ENCODE measurements around the gene MEF2B. TPM values are rescaled to one million over a fixed set of nuclear protein-coding genes. Genes with fewer than 3 reads are reported as not detected.

Gene MEF2B
- total and polyA plus RNA-seq, 10 of the 15 experiments (the other 5 are each of a cell fraction or from before 2014, with no cell fraction given): 0.09 to 33.0 (median 8.9) TPM

DNA sequence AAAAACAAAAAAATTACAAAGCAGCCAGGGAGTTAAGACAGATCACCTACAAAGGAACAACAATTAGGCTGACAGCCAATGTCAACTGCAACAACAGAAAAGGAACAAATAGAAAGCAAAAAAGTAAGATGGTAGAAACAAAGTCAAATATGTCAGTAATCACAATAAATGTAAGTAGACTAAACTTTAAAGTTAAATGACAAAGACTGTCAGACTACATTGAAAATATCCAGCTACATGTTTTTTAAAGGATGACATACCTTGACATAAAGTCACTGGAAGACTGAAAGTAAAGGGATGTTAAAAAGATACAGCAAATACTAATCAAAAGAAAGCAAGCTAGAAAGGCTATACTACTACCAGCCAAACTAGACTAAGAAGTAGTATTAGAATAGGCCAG, 46.7 kb downstream of the MEF2B start (continued):
- no peak for TF ChIP-seq EZH2 (IDR thresholded peaks at IDR 0.05; ENCODE audit: borderline replicate concordance, control insufficient read depth, low read depth, low read length)

DNA sequence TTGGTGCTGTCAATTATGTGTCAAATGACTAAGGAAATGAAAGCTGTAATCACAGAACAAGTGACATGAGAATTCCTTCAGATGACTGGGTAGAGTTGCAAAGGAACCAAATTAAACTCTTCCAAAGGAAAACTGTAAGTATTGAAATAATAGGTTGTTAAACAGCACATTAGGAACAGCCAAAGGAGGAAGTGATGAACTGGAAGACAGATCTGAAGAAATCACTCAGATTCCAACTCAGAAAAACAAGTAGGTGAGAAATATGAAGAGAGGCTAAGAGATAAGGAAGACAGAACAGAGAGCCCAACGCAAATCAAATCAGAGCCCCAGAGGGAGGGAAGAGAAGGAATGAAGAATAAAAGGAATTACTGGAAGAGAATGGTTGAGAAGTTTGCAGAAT, 47.2 kb downstream of the MEF2B start:
- POLR2A ChIA-PET: interaction anchor here (0.5 kb wide), 1 partner anchor 77 kb away, joined by 4 read pairs; no protein-coding TSS in a partner anchor

More for the DNA sequence above, 47.2 kb downstream of the MEF2B start:
- Histone ChIP-seq H3K27me3 (replicated peaks in 1 of 2; ENCODE audit: control insufficient read depth in 2 of 2, insufficient read depth in 2 of 2, low read length in 1 of 2) (no peaks in the 10 kb centered on the region), H3K4me1 (ENCODE audit: control insufficient read depth, insufficient read depth, low read length) (no peaks in the 10 kb centered on the region), H3K27ac (ENCODE audit: control insufficient read depth, insufficient read depth) (no peak overlapping the region), H2AFZ (ENCODE audit: control insufficient read depth, low read depth, low read length) (no peak overlapping the region), H3K79me2 (ENCODE audit: control insufficient read depth, insufficient read depth, low read length) (no peaks in the 10 kb centered on the region), H3K9me3 (replicated peaks; ENCODE audit: control insufficient read depth, insufficient read depth, low read length) (no peaks in the 10 kb centered on the region), H3K4me2 (ENCODE audit: control insufficient read depth, insufficient read depth) (no peak overlapping the region), H4K20me1 (ENCODE audit: control insufficient read depth, insufficient read depth) (no peaks in the 10 kb centered on the region), H3K36me3 (ENCODE audit: control insufficient read depth in 2 of 2, insufficient read depth in 2 of 2, low read length in 1 of 2) (peaks cover 0 to 2% of the 10 kb centered on the region in 2 experiments; a peak in 1 of 4 replicates), H3K9ac (ENCODE audit: control insufficient read depth, insufficient read depth, low read length) (no peak overlapping the region), H3K4me3 (no peak overlapping the region)
- ATAC-seq (no peak), FAIRE-seq (no peak), DNase-seq (ENCODE audit: low read depth, low spot score) (no peak)
- CTCF ChIA-PET: interaction anchor here (0.6 kb wide), 2 partner anchors 80 to 132 kb away, joined by 3 read pairs; no protein-coding TSS in a partner anchor
- no TSS peak for BruUV-seq (replicated peaks)
- intact Hi-C loops (cut with micrococcal nuclease; ENCODE audit: unreplicated experiment): no loop called here
- RAD21 ChIA-PET (ENCODE audit: unreplicated experiment): no interaction called here
- SMC1A ChIA-PET (ENCODE audit: uncharacterized antibody, unreplicated experiment): no interaction called here
- in situ Hi-C loops (cut with MboI): no loop called here
- 83% methylated on average over 1 of the region's 1 CpG for WGBS (ENCODE audit: insufficient coverage, insufficient replicate concordance, low lambda C conversion rate, missing lambda C conversion rate)
- TF ChIP-seq BMI1 (IDR thresholded peaks at IDR 0.05; ENCODE audit: borderline replicate concordance) (no peak), MEF2A (IDR thresholded peaks at IDR 0.05; ENCODE audit: insufficient read depth, low read depth, low read length) (no peak), NR2C2 (IDR thresholded peaks at IDR 0.05; ENCODE audit: borderline replicate concordance, control insufficient read depth, insufficient read length, low read depth) (no peak), NR2C1 (IDR thresholded peaks at IDR 0.05) (no peak), HDAC6 (IDR thresholded peaks at IDR 0.05; ENCODE audit: unreplicated experiment) (no peak), CHD1 (IDR thresholded peaks at IDR 0.05; ENCODE audit: low read depth, low read length) (no peak), ZSCAN29 (IDR thresholded peaks at IDR 0.05) (no peak), SMARCA5 (IDR thresholded peaks at IDR 0.05) (no peak), WRNIP1 (IDR thresholded peaks at IDR 0.05; ENCODE audit: borderline replicate concordance, low read depth, low read length) (no peak), TAF1 (IDR thresholded peaks at IDR 0.05; ENCODE audit: borderline replicate concordance, low read depth, low read length) (no peak), PBX3 (IDR thresholded peaks at IDR 0.05; ENCODE audit: insufficient replicate concordance, low read depth, low read length) (no peak)
- TF ChIP-seq, protein P1, sequence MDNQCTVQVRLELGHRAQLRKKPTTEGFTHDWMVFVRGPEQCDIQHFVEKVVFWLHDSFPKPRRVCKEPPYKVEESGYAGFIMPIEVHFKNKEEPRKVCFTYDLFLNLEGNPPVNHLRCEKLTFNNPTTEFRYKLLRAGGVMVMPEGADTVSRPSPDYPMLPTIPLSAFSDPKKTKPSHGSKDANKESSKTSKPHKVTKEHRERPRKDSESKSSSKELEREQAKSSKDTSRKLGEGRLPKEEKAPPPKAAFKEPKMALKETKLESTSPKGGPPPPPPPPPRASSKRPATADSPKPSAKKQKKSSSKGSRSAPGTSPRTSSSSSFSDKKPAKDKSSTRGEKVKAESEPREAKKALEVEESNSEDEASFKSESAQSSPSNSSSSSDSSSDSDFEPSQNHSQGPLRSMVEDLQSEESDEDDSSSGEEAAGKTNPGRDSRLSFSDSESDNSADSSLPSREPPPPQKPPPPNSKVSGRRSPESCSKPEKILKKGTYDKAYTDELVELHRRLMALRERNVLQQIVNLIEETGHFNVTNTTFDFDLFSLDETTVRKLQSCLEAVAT (IDR thresholded peaks at IDR 0.05): no peak
- TF ChIP-seq, protein P2, sequence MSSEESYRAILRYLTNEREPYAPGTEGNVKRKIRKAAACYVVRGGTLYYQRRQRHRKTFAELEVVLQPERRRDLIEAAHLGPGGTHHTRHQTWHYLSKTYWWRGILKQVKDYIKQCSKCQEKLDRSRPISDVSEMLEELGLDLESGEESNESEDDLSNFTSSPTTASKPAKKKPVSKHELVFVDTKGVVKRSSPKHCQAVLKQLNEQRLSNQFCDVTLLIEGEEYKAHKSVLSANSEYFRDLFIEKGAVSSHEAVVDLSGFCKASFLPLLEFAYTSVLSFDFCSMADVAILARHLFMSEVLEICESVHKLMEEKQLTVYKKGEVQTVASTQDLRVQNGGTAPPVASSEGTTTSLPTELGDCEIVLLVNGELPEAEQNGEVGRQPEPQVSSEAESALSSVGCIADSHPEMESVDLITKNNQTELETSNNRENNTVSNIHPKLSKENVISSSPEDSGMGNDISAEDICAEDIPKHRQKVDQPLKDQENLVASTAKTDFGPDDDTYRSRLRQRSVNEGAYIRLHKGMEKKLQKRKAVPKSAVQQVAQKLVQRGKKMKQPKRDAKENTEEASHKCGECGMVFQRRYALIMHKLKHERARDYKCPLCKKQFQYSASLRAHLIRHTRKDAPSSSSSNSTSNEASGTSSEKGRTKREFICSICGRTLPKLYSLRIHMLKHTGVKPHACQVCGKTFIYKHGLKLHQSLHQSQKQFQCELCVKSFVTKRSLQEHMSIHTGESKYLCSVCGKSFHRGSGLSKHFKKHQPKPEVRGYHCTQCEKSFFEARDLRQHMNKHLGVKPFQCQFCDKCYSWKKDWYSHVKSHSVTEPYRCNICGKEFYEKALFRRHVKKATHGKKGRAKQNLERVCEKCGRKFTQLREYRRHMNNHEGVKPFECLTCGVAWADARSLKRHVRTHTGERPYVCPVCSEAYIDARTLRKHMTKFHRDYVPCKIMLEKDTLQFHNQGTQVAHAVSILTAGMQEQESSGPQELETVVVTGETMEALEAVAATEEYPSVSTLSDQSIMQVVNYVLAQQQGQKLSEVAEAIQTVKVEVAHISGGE (CRISPR knock-in tag; IDR thresholded peaks at IDR 0.05): no peak
- TF ChIP-seq, protein P3, sequence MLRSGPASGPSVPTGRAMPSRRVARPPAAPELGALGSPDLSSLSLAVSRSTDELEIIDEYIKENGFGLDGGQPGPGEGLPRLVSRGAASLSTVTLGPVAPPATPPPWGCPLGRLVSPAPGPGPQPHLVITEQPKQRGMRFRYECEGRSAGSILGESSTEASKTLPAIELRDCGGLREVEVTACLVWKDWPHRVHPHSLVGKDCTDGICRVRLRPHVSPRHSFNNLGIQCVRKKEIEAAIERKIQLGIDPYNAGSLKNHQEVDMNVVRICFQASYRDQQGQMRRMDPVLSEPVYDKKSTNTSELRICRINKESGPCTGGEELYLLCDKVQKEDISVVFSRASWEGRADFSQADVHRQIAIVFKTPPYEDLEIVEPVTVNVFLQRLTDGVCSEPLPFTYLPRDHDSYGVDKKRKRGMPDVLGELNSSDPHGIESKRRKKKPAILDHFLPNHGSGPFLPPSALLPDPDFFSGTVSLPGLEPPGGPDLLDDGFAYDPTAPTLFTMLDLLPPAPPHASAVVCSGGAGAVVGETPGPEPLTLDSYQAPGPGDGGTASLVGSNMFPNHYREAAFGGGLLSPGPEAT (IDR thresholded peaks at IDR 0.05; ENCODE audit: low read depth): no peak
